ENCODE results near the gene PRICKLE1. TPM values are rescaled to one million over a fixed set of nuclear protein-coding genes. Genes with fewer than 3 reads are reported as not detected.

PRICKLE1 gene
- total and polyA plus RNA-seq, 2 of the 13 experiments (the other 11 are each of a cell fraction or from before 2014, with no cell fraction given) = not detected

DNA sequence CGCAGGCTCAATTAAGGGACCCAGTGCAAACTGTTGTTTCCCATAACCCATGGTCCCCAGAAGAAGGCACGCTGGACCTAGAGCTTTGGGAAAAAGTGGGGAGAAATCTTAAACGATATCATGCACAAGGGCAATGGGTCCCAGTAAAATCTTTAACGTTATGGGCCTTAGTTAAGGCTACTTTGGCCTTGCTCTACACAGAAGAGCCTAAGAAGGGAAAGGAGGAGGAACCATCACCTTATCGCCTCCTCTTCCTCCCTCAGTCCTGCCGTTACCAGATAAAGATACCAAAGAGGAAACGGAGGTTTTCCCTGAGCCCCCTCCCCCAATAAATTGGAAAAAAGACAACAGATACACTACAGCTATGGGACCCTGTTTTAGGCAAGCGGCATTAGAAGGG, 146.7 kb downstream of the PRICKLE1 start (continued):
- no peak for TF ChIP-seq ZFP36L1 (CRISPR knock-in tag; IDR thresholded peaks at IDR 0.05)
- no peak for TF ChIP-seq CBX5 (CRISPR knock-in tag; IDR thresholded peaks at IDR 0.05; ENCODE audit: borderline replicate concordance)

DNA sequence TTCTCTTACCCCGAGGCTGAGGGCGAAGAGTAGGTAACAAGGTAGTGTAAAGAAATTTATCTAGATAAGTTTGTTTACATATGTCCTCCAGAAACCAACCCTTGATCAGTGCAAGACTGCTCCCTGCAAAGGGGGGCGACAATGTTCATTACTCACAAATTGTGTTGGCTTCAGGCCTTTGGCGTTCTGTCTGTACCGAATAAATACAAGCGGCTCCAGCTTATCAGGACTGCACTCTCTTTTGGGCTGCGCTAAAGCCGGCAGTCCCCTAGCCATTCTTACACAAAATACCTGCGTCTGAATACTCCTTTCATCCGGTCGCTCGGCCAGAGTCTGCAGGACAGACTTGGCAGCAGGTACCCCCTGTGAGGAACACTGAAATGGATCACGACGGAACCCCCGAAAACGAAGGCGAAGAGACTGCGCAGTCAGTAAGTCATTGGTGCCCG, 147.2 kb downstream of the PRICKLE1 start:
- BruUV-seq (replicated peaks) = no TSS peak
- intact Hi-C loops (cut with micrococcal nuclease; ENCODE audit: unreplicated experiment) = no loop called here
- in situ Hi-C loops (cut with HindIII; ENCODE audit: extremely low pct_ligation_motif_present, low pct_unique_long_range_greater_than_20kb) = no loop called here
- H2AFZ ChIP-seq (ENCODE audit: low read length) = no peak overlapping the region
- TF ChIP-seq ZKSCAN1 (IDR thresholded peaks at IDR 0.05; ENCODE audit: low read length) = no peak
- TF ChIP-seq, protein P1, sequence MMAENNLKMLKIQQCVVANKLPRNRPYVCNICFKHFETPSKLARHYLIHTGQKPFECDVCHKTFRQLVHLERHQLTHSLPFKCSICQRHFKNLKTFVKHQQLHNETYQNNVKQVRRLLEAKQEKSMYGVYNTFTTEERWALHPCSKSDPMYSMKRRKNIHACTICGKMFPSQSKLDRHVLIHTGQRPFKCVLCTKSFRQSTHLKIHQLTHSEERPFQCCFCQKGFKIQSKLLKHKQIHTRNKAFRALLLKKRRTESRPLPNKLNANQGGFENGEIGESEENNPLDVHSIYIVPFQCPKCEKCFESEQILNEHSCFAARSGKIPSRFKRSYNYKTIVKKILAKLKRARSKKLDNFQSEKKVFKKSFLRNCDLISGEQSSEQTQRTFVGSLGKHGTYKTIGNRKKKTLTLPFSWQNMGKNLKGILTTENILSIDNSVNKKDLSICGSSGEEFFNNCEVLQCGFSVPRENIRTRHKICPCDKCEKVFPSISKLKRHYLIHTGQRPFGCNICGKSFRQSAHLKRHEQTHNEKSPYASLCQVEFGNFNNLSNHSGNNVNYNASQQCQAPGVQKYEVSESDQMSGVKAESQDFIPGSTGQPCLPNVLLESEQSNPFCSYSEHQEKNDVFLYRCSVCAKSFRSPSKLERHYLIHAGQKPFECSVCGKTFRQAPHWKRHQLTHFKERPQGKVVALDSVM (CRISPR knock-in tag; IDR thresholded peaks at IDR 0.05) = no peak
- TF ChIP-seq ZKSCAN8 (CRISPR knock-in tag; IDR thresholded peaks at IDR 0.05; ENCODE audit: borderline replicate concordance) = no peak
- TF ChIP-seq CHD4 (IDR thresholded peaks at IDR 0.05; ENCODE audit: borderline replicate concordance, low read length) = no peak
- H3K27ac ChIP-seq (ENCODE audit: extremely low read length, insufficient read depth, low read length) = no peak overlapping the region
- H3K9me3 ChIP-seq (ENCODE audit: low read length) = no peaks in the 10 kb centered on the region
- ChIA-PET POLR2A (no interaction called here), CTCF (ENCODE audit: low intra/inter-chr PET ratio, low total read pairs) (no interaction called here)
- no peak overlapping the region for H3K4me2 ChIP-seq (ENCODE audit: low read depth, low read length)
- H4K20me1 ChIP-seq (ENCODE audit: insufficient read depth, low read length) = no peaks in the 10 kb centered on the region
- peak; percentile 5 for DNase-seq (ENCODE audit: low spot score)
- no peak for FAIRE-seq
- ATAC-seq = peak; percentile 65
- H3K79me2 ChIP-seq (ENCODE audit: insufficient read depth, low read length) = no peaks in the 10 kb centered on the region
- H3K4me3 ChIP-seq (replicated peaks in 1 of 3; ENCODE audit: insufficient read depth in 1 of 3, low read depth in 2 of 3, low read length in 3 of 3) = no peak overlapping the region
- 87% methylated on average over 19 of the region's 19 CpGs for WGBS (ENCODE audit: low lambda C conversion rate)
- H3K4me1 ChIP-seq (ENCODE audit: insufficient read depth, low read length) = peaks cover 18% of the 10 kb centered on the region
- peaks cover 9 to 32% of the 10 kb centered on the region in 2 experiments; a peak in 4 of 5 replicates for H3K36me3 ChIP-seq (replicated peaks in 1 of 2; ENCODE audit: control insufficient read depth in 1 of 2, insufficient read depth in 2 of 2, low read length in 2 of 2)
- no peak overlapping the region for H3K9ac ChIP-seq (ENCODE audit: insufficient read depth, low read depth, low read length)
- H3K27me3 ChIP-seq (ENCODE audit: control insufficient read depth in 1 of 2, insufficient read depth in 2 of 2, low read length in 2 of 2) = no peaks in the 10 kb centered on the region
